ENCODE results near the gene ITGB2. TPM values are rescaled to one million over a fixed set of nuclear protein-coding genes. Genes with fewer than 3 reads are reported as not detected.

Gene ITGB2
- total RNA-seq, 1 donor from 2014 or later = 18.6 TPM

- Histone ChIP-seq H3K27me3 (ENCODE audit: low read depth) (no peaks in the 10 kb centered on the region), H3K9me3 (replicated peaks) (no peaks in the 10 kb centered on the region), H3K4me1 (peaks cover 9% of the 10 kb centered on the region), H3K4me3 (no peak overlapping the region), H3K36me3 (no peaks in the 10 kb centered on the region), H3K27ac (replicated peaks) (no peak overlapping the region)
- TF ChIP-seq CTCF (IDR thresholded peaks at IDR 0.05; ENCODE audit: borderline replicate concordance) = no peak
- intact Hi-C loops (cut with micrococcal nuclease) = no loop called here
- no peak for DNase-seq
These were observed 81.7 kb downstream of the ITGB2 start for GRCh38 chr21:44838951-44839350.

- Histone ChIP-seq H3K27me3 (ENCODE audit: low read depth) (no peaks in the 10 kb centered on the region), H3K27ac (replicated peaks) (no peak overlapping the region), H3K36me3 (no peaks in the 10 kb centered on the region), H3K4me1 (peaks cover 9% of the 10 kb centered on the region), H3K4me3 (no peak overlapping the region), H3K9me3 (replicated peaks) (no peaks in the 10 kb centered on the region)
- no peak for DNase-seq
- TF ChIP-seq CTCF (IDR thresholded peaks at IDR 0.05; ENCODE audit: borderline replicate concordance) = no peak
- intact Hi-C loops (cut with micrococcal nuclease) = no loop called here
These were observed 82.4 kb downstream of the ITGB2 start for GRCh38 chr21:44838039-44838895.

GRCh38 chr21:44837537-44837936 lies 83.2 kb downstream of the ITGB2 start:
- H3K36me3 ChIP-seq = no peaks in the 10 kb centered on the region
- DNase-seq = no peak
- no peak overlapping the region for H3K4me3 ChIP-seq
- no peaks in the 10 kb centered on the region for H3K27me3 ChIP-seq (ENCODE audit: low read depth)
- TF ChIP-seq CTCF (IDR thresholded peaks at IDR 0.05; ENCODE audit: borderline replicate concordance) = no peak
- H3K4me1 ChIP-seq = peaks cover 9% of the 10 kb centered on the region
- H3K27ac ChIP-seq (replicated peaks) = no peak overlapping the region
- H3K9me3 ChIP-seq (replicated peaks) = no peaks in the 10 kb centered on the region
- intact Hi-C loops (cut with micrococcal nuclease) = no loop called here

- no peak overlapping the region for H3K4me3 ChIP-seq
- H3K27ac ChIP-seq (replicated peaks) = no peak overlapping the region
- no peaks in the 10 kb centered on the region for H3K27me3 ChIP-seq (ENCODE audit: low read depth)
- no peak for TF ChIP-seq CTCF (IDR thresholded peaks at IDR 0.05; ENCODE audit: borderline replicate concordance)
- no peaks in the 10 kb centered on the region for H3K36me3 ChIP-seq
- DNase-seq = no peak
- intact Hi-C loops (cut with micrococcal nuclease) = no loop called here
- no peaks in the 10 kb centered on the region for H3K9me3 ChIP-seq (replicated peaks)
- peaks cover 9% of the 10 kb centered on the region for H3K4me1 ChIP-seq
These were observed 83.8 kb downstream of the ITGB2 start for GRCh38 chr21:44836666-44837471.

- H3K9me3 ChIP-seq (replicated peaks) = no peaks in the 10 kb centered on the region
- no peaks in the 10 kb centered on the region for H3K36me3 ChIP-seq
- peaks cover 9% of the 10 kb centered on the region for H3K4me1 ChIP-seq
- no peak overlapping the region for H3K4me3 ChIP-seq
- no peak for DNase-seq
- intact Hi-C loops (cut with micrococcal nuclease) = no loop called here
- H3K27ac ChIP-seq (replicated peaks) = no peak overlapping the region
- no peaks in the 10 kb centered on the region for H3K27me3 ChIP-seq (ENCODE audit: low read depth)
- TF ChIP-seq CTCF (IDR thresholded peaks at IDR 0.05; ENCODE audit: borderline replicate concordance) = no peak
These were observed 84.4 kb downstream of the ITGB2 start for GRCh38 chr21:44836349-44836665.

Other genes starting within 250 kb of the ITGB2 start
- gene KRTAP12-1, start 238.7 kb downstream of the ITGB2 start, total RNA-seq = not detected
- not detected for gene KRTAP10-12, start 223.7 kb downstream of the ITGB2 start, total RNA-seq
- gene TSPEAR, start 209.3 kb downstream of the ITGB2 start, total RNA-seq = 3.3 TPM
- 78.2 TPM for gene UBE2G2, start 119.1 kb downstream of the ITGB2 start, total RNA-seq
- 75.5 TPM for gene SUMO3, start 102.8 kb downstream of the ITGB2 start, total RNA-seq
- 171 TPM for gene PTTG1IP, start 47.2 kb downstream of the ITGB2 start, total RNA-seq
- 70.7 TPM for gene SLX9, start 19.1 kb upstream of the ITGB2 start, total RNA-seq
- 15.5 TPM for gene ADARB1, start 153.7 kb upstream of the ITGB2 start, total RNA-seq

Data from left ventricle myocardium inferior (tissue), 1 donor.